ENCODE results near the gene FER.

Gene FER

GRCh38 chr5:108736855-108737254 lies 10.8 kb upstream of the FER start:
- H3K4me3 ChIP-seq (ENCODE audit: low read depth, low read length) = no peak overlapping the region
- POLR2A ChIA-PET = no interaction called here
- H3K36me3 ChIP-seq (ENCODE audit: control insufficient read depth in 2 of 2, insufficient read depth in 1 of 2, low read length in 2 of 2) = no peaks in the 10 kb centered on the region
- H3K4me1 ChIP-seq (ENCODE audit: control insufficient read depth, insufficient read depth, low read length) = no peaks in the 10 kb centered on the region; the same call in 1 of the 2 replicates
- no peaks in the 10 kb centered on the region for H3K9me3 ChIP-seq (ENCODE audit: control insufficient read depth, insufficient read depth, low read depth, low read length)
- no peak for TF ChIP-seq PRDM2 (tag by site-specific recombination; IDR thresholded peaks at IDR 0.05; ENCODE audit: borderline replicate concordance)
- no peak for TF ChIP-seq ZNF37A (tag by site-specific recombination; IDR thresholded peaks at IDR 0.05)
- TF ChIP-seq ZNF114 (tag by site-specific recombination; IDR thresholded peaks at IDR 0.05) = no peak
- no peak for TF ChIP-seq ZNF624 (tag by site-specific recombination; IDR thresholded peaks at IDR 0.05)
- TF ChIP-seq, protein P1, sequence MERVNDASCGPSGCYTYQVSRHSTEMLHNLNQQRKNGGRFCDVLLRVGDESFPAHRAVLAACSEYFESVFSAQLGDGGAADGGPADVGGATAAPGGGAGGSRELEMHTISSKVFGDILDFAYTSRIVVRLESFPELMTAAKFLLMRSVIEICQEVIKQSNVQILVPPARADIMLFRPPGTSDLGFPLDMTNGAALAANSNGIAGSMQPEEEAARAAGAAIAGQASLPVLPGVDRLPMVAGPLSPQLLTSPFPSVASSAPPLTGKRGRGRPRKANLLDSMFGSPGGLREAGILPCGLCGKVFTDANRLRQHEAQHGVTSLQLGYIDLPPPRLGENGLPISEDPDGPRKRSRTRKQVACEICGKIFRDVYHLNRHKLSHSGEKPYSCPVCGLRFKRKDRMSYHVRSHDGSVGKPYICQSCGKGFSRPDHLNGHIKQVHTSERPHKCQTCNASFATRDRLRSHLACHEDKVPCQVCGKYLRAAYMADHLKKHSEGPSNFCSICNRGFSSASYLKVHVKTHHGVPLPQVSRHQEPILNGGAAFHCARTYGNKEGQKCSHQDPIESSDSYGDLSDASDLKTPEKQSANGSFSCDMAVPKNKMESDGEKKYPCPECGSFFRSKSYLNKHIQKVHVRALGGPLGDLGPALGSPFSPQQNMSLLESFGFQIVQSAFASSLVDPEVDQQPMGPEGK (tag by site-specific recombination; IDR thresholded peaks at IDR 0.05) = no peak
- TF ChIP-seq, protein P2, sequence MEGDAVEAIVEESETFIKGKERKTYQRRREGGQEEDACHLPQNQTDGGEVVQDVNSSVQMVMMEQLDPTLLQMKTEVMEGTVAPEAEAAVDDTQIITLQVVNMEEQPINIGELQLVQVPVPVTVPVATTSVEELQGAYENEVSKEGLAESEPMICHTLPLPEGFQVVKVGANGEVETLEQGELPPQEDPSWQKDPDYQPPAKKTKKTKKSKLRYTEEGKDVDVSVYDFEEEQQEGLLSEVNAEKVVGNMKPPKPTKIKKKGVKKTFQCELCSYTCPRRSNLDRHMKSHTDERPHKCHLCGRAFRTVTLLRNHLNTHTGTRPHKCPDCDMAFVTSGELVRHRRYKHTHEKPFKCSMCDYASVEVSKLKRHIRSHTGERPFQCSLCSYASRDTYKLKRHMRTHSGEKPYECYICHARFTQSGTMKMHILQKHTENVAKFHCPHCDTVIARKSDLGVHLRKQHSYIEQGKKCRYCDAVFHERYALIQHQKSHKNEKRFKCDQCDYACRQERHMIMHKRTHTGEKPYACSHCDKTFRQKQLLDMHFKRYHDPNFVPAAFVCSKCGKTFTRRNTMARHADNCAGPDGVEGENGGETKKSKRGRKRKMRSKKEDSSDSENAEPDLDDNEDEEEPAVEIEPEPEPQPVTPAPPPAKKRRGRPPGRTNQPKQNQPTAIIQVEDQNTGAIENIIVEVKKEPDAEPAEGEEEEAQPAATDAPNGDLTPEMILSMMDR (tag by site-specific recombination; IDR thresholded peaks at IDR 0.05) = no peak
- no peak for TF ChIP-seq ZNF791 (tag by site-specific recombination; IDR thresholded peaks at IDR 0.05)
- no peak for TF ChIP-seq HOXD13 (CRISPR knock-in tag; IDR thresholded peaks at IDR 0.05; ENCODE audit: borderline replicate concordance)
- no peak for TF ChIP-seq ZNF501 (tag by site-specific recombination; IDR thresholded peaks at IDR 0.05)
- no peak for TF ChIP-seq ZNF558 (tag by site-specific recombination; IDR thresholded peaks at IDR 0.05)
- TF ChIP-seq, protein P3, sequence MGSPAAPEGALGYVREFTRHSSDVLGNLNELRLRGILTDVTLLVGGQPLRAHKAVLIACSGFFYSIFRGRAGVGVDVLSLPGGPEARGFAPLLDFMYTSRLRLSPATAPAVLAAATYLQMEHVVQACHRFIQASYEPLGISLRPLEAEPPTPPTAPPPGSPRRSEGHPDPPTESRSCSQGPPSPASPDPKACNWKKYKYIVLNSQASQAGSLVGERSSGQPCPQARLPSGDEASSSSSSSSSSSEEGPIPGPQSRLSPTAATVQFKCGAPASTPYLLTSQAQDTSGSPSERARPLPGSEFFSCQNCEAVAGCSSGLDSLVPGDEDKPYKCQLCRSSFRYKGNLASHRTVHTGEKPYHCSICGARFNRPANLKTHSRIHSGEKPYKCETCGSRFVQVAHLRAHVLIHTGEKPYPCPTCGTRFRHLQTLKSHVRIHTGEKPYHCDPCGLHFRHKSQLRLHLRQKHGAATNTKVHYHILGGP (tag by site-specific recombination; IDR thresholded peaks at IDR 0.05) = no peak
- no peak for TF ChIP-seq ZNF19 (tag by site-specific recombination; IDR thresholded peaks at IDR 0.05; ENCODE audit: low read depth)
- H3K27ac ChIP-seq (ENCODE audit: extremely low read depth, low read depth, low read length) = no peak overlapping the region
- CTCF ChIA-PET = no interaction called here

GRCh38 chr5:108739376-108739775 lies 8.3 kb upstream of the FER start:
- POLR2A ChIA-PET = no interaction called here
- Histone ChIP-seq H3K36me3 (ENCODE audit: control insufficient read depth in 2 of 2, insufficient read depth in 1 of 2, low read length in 2 of 2) (no peaks in the 10 kb centered on the region), H3K4me1 (ENCODE audit: control insufficient read depth, insufficient read depth, low read length) (no peaks in the 10 kb centered on the region; the same call in 1 of the 2 replicates), H3K9me3 (ENCODE audit: control insufficient read depth, insufficient read depth, low read depth, low read length) (no peaks in the 10 kb centered on the region), H3K4me3 (ENCODE audit: low read depth, low read length) (no peak overlapping the region), H3K27ac (ENCODE audit: extremely low read depth, low read depth, low read length) (no peak overlapping the region)
- CTCF ChIA-PET = no interaction called here
- TF ChIP-seq ZBTB17 (tag by site-specific recombination; IDR thresholded peaks at IDR 0.05) (no peak), ZNF548 (tag by site-specific recombination; IDR thresholded peaks at IDR 0.05) (no peak), ZNF623 (tag by site-specific recombination; IDR thresholded peaks at IDR 0.05) (no peak), ZIC2 (tag by site-specific recombination; IDR thresholded peaks at IDR 0.05) (no peak), ZNF707 (tag by site-specific recombination; IDR thresholded peaks at IDR 0.05) (no peak), EGR2 (tag by site-specific recombination; IDR thresholded peaks at IDR 0.05; ENCODE audit: low read depth) (no peak), SCRT1 (tag by site-specific recombination; IDR thresholded peaks at IDR 0.05; ENCODE audit: borderline replicate concordance) (no peak), IKZF3 (tag by site-specific recombination; IDR thresholded peaks at IDR 0.05) (no peak), ZNF776 (tag by site-specific recombination; IDR thresholded peaks at IDR 0.05; ENCODE audit: borderline replicate concordance) (no peak)
- TF ChIP-seq, protein P4, sequence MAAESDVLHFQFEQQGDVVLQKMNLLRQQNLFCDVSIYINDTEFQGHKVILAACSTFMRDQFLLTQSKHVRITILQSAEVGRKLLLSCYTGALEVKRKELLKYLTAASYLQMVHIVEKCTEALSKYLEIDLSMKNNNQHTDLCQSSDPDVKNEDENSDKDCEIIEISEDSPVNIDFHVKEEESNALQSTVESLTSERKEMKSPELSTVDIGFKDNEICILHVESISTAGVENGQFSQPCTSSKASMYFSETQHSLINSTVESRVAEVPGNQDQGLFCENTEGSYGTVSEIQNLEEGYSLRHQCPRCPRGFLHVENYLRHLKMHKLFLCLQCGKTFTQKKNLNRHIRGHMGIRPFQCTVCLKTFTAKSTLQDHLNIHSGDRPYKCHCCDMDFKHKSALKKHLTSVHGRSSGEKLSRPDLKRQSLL (tag by site-specific recombination; IDR thresholded peaks at IDR 0.05) = no peak
- TF ChIP-seq, protein P1 (tag by site-specific recombination; IDR thresholded peaks at IDR 0.05) = no peak
